A549 (cell line): Measurements from ENCODE around the gene HOOK2. TPM values are rescaled to one million over a fixed set of nuclear protein-coding genes. Genes with fewer than 3 reads are reported as not detected.

Experiments
- ATAC-seq, 2 experiments: fragments of 200-7000 bp in 1 of 2; fragments of >200 bp in 1 of 2; cut with Nextera tagmentation in 1 of 2; cut with Tn5 transposase in 1 of 2; 3 replicates each; pipeline versions ENCODE4 v1.8.0 to v1.9.1; 2018 to 2020; ENCODE audit warnings: mild to moderate bottlenecking in 1 of 2, moderate library complexity in 1 of 2
- CTCF ChIA-PET: fragments of 300-600 bp; sonication (Branson Sonifier 250); formaldehyde crosslinking; extraction: SDS; loops from one replicate; lab custom pipeline; 2021; ENCODE audit warnings: antibody characterized with exemption, inconsistent platforms; lab: Yijun Ruan, JAX
- POLR2A ChIA-PET: fragments of 350-600 bp; formaldehyde crosslinking; extraction: SDS; loops from one replicate; lab custom pipeline; 2021; ENCODE audit warnings: antibody characterized with exemption, inconsistent platforms; lab: Yijun Ruan, JAX
- DNase-seq, 2 experiments: peaks; one replicate each; pipeline versions ENCODE4 v3.0.0 to v3.0.0-alpha.2; 2011 to 2016; ENCODE audit warnings: low read depth in 1 of 2, low spot score in 1 of 2
- FAIRE-seq: peaks from 2 replicates; lab custom pipeline; 2011; peaks lifted over from hg19 to GRCh38; lab: Jason Lieb, UNC
- H3K27ac ChIP-seq, 2 experiments: fragments of >200 bp; sonication (Bioruptor Twin); formaldehyde crosslinking; 3 replicates each; pipeline ENCODE4 v1.5.1; 2016 to 2017
- H3K4me1 ChIP-seq: fragments of >200 bp; sonication (Bioruptor Twin); formaldehyde crosslinking; 3 replicates; pipeline ENCODE4 v1.6.1; 2016
- H3K4me2 ChIP-seq: fragments of >200 bp; sonication (Bioruptor Twin); formaldehyde crosslinking; 3 replicates; pipeline ENCODE4 v1.6.1; 2016
- H3K4me3 ChIP-seq: fragments of >200 bp; sonication (Bioruptor Twin); formaldehyde crosslinking; 3 replicates; pipeline ENCODE4 v1.5.1; 2016
- H3K9me3 ChIP-seq: fragments of >200 bp; sonication (Bioruptor Twin); formaldehyde crosslinking; 3 replicates; pipeline ENCODE4 v1.6.1; 2016
- BCL3 ChIP-seq: fragments of >200 bp; sonication (Bioruptor Twin); formaldehyde crosslinking; IDR thresholded peaks from 3 replicates; pipeline ENCODE4 v1.6.1; 2016
- BHLHE40 ChIP-seq: IDR thresholded peaks from 2 replicates; pipeline ENCODE4 v1.6.1; 2012; ENCODE audit warnings: low read depth, low read length, inconsistent platforms
- CHD4 ChIP-seq: fragments of 200-600 bp; sonication (generic); IDR thresholded peaks from 2 replicates; pipeline ENCODE4 v1.6.1; 2016; ENCODE audit warnings: antibody characterized with exemption, mild to moderate bottlenecking, borderline replicate concordance
- ESRRA ChIP-seq: fragments of 150-350 bp; IDR thresholded peaks from 2 replicates; pipeline ENCODE4 v1.6.1; 2014; ENCODE audit warnings: mild to moderate bottlenecking, low read length, borderline replicate concordance
- GATA3 ChIP-seq: IDR thresholded peaks from 2 replicates; pipeline ENCODE4 v1.6.1; 2012; ENCODE audit warnings: borderline replicate concordance
- HES2 ChIP-seq: fragments of >200 bp; sonication (Bioruptor Twin); formaldehyde crosslinking; IDR thresholded peaks from 2 replicates; pipeline ENCODE4 v1.6.1; 2016
- HEYL ChIP-seq: fragments of 250-450 bp; sonication (Bioruptor Pico); IDR thresholded peaks from 2 replicates; pipeline ENCODE4 v1.8.0; 2021; ENCODE audit warnings: mild to moderate bottlenecking, moderate library complexity
- HOXB13 ChIP-seq: fragments of 250-450 bp; sonication (Bioruptor Pico); IDR thresholded peaks from 2 replicates; pipeline ENCODE4 v1.5.0; 2020; ENCODE audit warnings: low read depth, mild to moderate bottlenecking, moderate library complexity
- HOXB5 ChIP-seq: fragments of 250-450 bp; sonication (Bioruptor Pico); IDR thresholded peaks from 2 replicates; pipeline ENCODE4 v1.5.0; 2020; ENCODE audit warnings: mild to moderate bottlenecking, moderate library complexity
- JUN ChIP-seq, 2 experiments: fragments of >200 bp; sonication (Bioruptor Twin); formaldehyde crosslinking; IDR thresholded peaks; 2 replicates in 1 of 2; 3 replicates in 1 of 2; pipeline ENCODE4 v1.6.1; 2016 to 2017
- KDM1A ChIP-seq: fragments of 200-600 bp; sonication (generic); IDR thresholded peaks from 2 replicates; pipeline ENCODE4 v1.6.1; 2016; ENCODE audit warnings: low read depth, mild to moderate bottlenecking
- KDM5A ChIP-seq: fragments of 200-600 bp; sonication (generic); IDR thresholded peaks from 2 replicates; pipeline ENCODE4 v1.6.1; 2016; ENCODE audit warnings: antibody characterized with exemption, mild to moderate bottlenecking
- MAZ ChIP-seq: fragments of 150-350 bp; IDR thresholded peaks from 2 replicates; pipeline ENCODE4 v1.6.1; 2014; ENCODE audit warnings: antibody characterized with exemption, low read depth, low read length, borderline replicate concordance
- NPAS2 ChIP-seq: fragments of 250-450 bp; sonication (Bioruptor Pico); IDR thresholded peaks from 2 replicates; pipeline ENCODE4 v1.8.0; 2022; ENCODE audit warnings: mild to moderate bottlenecking, moderate library complexity, borderline replicate concordance
- NR3C1 ChIP-seq: fragments of >200 bp; sonication (Bioruptor Twin); formaldehyde crosslinking; IDR thresholded peaks from 3 replicates; pipeline ENCODE4 v1.6.1; 2017
- PHF8 ChIP-seq: fragments of 200-600 bp; sonication (generic); IDR thresholded peaks from 2 replicates; pipeline ENCODE4 v1.6.1; 2016; ENCODE audit warnings: low read depth, mild to moderate bottlenecking, antibody characterized with exemption, moderate library complexity, borderline replicate concordance
- POLR2A ChIP-seq: IDR thresholded peaks from 2 replicates; pipeline ENCODE4 v1.6.1; 2012; ENCODE audit warnings: mild to moderate bottlenecking, low read length
- POLR2AphosphoS2 ChIP-seq: conservative IDR thresholded peaks from 2 replicates; pipeline ENCODE4 v1.6.1; 2012; ENCODE audit warnings: low read length, improper control_type of control experiment, inconsistent platforms
- RARB ChIP-seq: fragments of 250-450 bp; sonication (Bioruptor Pico); IDR thresholded peaks from 2 replicates; pipeline ENCODE4 v1.8.0; 2021; ENCODE audit warnings: mild to moderate bottlenecking, moderate library complexity
- RNF2 ChIP-seq: fragments of 200-600 bp; sonication (generic); IDR thresholded peaks from 2 replicates; pipeline ENCODE4 v1.6.1; 2016; ENCODE audit warnings: low read depth, mild to moderate bottlenecking, antibody characterized with exemption, moderate library complexity, borderline replicate concordance
- TFCP2L1 ChIP-seq: fragments of 250-450 bp; sonication (Bioruptor Pico); IDR thresholded peaks from 2 replicates; pipeline ENCODE4 v1.5.0; 2021; ENCODE audit warnings: mild to moderate bottlenecking
- TP53 ChIP-seq: fragments of 250-450 bp; sonication (Bioruptor Pico); IDR thresholded peaks from 2 replicates; pipeline ENCODE4 v1.5.0; 2021; ENCODE audit warnings: mild to moderate bottlenecking, moderate library complexity
- ZFP36 ChIP-seq: fragments of 450-650 bp; IDR thresholded peaks from 2 replicates; pipeline ENCODE4 v1.6.1; 2014; ENCODE audit warnings: borderline replicate concordance; ENCODE audit not compliant: partially characterized antibody
- ZSCAN20 ChIP-seq: fragments of 250-450 bp; sonication (Bioruptor Pico); IDR thresholded peaks from 2 replicates; pipeline ENCODE4 v1.8.0; 2022; ENCODE audit warnings: mild to moderate bottlenecking, moderate library complexity
- WGBS: methylation state at CpG from one replicate; pipeline ENCODE4 v1.1.6; 2017; ENCODE audit errors: missing lambda C conversion rate; 5-methylcytosine and 5-hydroxymethylcytosine counted together
- polyA plus RNA-seq, 4 experiments: library from polyadenylated mRNA; depleted of rRNA in 3 of 4; stranded (reverse); fragments of >200 nt; fragmentation: RNase III in 1 of 4; extraction: RNeasy Plus Mini Kit Qiagen cat#74134 plus additional on column Dnase treatment in 1 of 4; gene quantifications; 2 replicates in 3 of 4; 3 replicates in 1 of 4; pipeline ENCODE4 v1.2.3, GENCODE V29; 2011 to 2017

Gene HOOK2
- polyA plus RNA-seq, 2 of the 4 experiments (the other 2 are of a cell fraction), result 8.3 to 21.5 TPM

- TF ChIP-seq RNF2 (no peak), BHLHE40 (peak; percentile 69), ESRRA (no peak), ZSCAN20 (no peak)
Measured at GRCh38 chr19:12722566-12723380, 52.6 kb downstream of the HOOK2 start (continued).

DNA sequence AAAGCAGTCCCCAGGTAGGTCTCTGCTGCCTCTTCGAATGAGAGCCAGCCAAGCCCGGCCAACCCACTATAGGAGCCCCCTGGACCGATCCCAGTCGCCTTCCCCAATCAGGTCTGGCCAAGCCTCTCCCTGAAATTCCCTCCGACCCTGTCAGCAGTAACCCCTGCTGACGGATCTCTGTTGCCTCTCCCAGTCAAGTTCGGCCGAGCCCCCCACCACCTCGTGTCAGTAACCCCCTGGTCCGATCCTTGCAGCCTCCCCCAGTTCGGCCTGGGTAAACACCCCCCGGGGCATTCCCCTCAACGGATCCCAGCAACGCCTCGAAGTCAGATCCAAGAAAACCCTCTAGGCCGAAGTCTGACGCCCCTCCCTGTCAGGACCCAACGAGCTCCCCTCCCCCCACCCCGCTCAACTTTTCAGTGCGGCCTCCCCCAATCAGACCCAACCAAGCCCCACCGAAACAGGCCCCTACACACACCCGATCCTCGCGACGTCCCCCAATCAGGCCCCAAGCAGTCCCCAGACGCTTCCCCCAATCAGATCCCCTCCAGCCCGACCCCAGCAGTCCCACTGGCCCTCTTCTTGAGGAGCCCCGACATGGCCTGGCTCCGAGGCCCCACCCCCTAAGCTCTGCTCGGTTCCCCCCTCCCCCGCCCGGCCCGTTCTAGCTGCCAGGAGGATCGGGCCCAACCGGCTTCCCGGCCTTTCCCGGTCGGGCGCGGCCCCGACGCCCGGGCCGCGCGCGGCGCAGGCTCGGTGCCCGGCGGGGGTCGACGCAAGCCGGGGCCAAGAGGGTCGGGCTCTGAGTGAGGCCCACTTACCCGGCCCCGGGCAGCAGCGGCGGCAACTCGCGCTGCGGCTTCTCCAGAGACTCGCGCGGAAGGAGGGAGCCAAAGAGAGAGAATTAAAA, 53.4 kb downstream of the HOOK2 start:
- DNase-seq (peak; percentile 24 to 31), ATAC-seq (peak in 1 of 2 experiments; percentile 34; a peak in 3 of 6 replicates), FAIRE-seq (no peak)
- H3K9me3 ChIP-seq, result no peaks in the 10 kb centered on the region
- POLR2A ChIA-PET, result interaction anchor here (0.6 to 0.7 kb wide), 2 partner anchors 12 to 84 kb away, joined by 3 read pairs; partner anchors contain the start of gene TRIR
- peaks cover 10% of the 10 kb centered on the region; the same call in 1 of the 3 replicates for H3K4me1 ChIP-seq
- peak overlapping the region; percentile 76 for H3K4me3 ChIP-seq
- peak overlapping the region; percentile 94 for H3K4me2 ChIP-seq
- WGBS, result 14% methylated on average over 11 of the region's 65 CpGs
- no peak for TF ChIP-seq BHLHE40
- no peak for TF ChIP-seq PHF8
- no peak for TF ChIP-seq HES2
- TF ChIP-seq, all 56 proteins: peak for 0
- CTCF ChIA-PET, result interaction anchor here (0.9 to 3.3 kb wide), 6 partner anchors 12 to 74 kb away, joined by 4 to 11 read pairs (median 6); no protein-coding TSS in a partner anchor
- H3K27ac ChIP-seq, result peak overlapping the region; percentile 91 to 99

GRCh38 chr19:12720851-12721655, 54.3 kb downstream of the HOOK2 start:
- DNase-seq (no peak), ATAC-seq (no peak), FAIRE-seq (no peak)
- Histone ChIP-seq H3K4me1 (peaks cover 10% of the 10 kb centered on the region; the same call in 1 of the 3 replicates), H3K27ac (peak overlapping the region; percentile 91 to 99; a peak in 5 of 6 replicates), H3K4me3 (peak overlapping the region; percentile 76), H3K9me3 (no peaks in the 10 kb centered on the region), H3K4me2 (peak overlapping the region; percentile 94)
- CTCF ChIA-PET, result interaction anchor here (0.9 to 3.3 kb wide), 6 partner anchors 26 to 75 kb away, joined by 3 to 11 read pairs (median 6); no protein-coding TSS in a partner anchor
- 90% methylated on average over 29 of the region's 59 CpGs for WGBS
- no peak for TF ChIP-seq NR3C1
- no peak for TF ChIP-seq PHF8
- no peak for TF ChIP-seq GATA3
- no peak for TF ChIP-seq MAZ
- no peak for TF ChIP-seq POLR2A
- TF ChIP-seq HEYL (CRISPR knock-in tag), result no peak
- no peak for TF ChIP-seq TP53 (CRISPR knock-in tag)
- no peak for TF ChIP-seq JUN (IDR thresholded peaks at IDR 0.05)
- TF ChIP-seq HOXB5 (CRISPR knock-in tag), result no peak
- TF ChIP-seq KDM5A, result no peak
- no peak for TF ChIP-seq NPAS2 (CRISPR knock-in tag)
- TF ChIP-seq TFCP2L1 (CRISPR knock-in tag), result no peak
- TF ChIP-seq RARB (CRISPR knock-in tag), result no peak
- TF ChIP-seq POLR2AphosphoS2, result no peak
- TF ChIP-seq HOXB13 (CRISPR knock-in tag), result no peak
- TF ChIP-seq BCL3, result no peak
- no peak for TF ChIP-seq CHD4
- no peak for TF ChIP-seq ZFP36
- TF ChIP-seq KDM1A, result no peak
- POLR2A ChIA-PET, result interaction anchor here (0.7 kb wide), 1 partner anchor 13 kb away, joined by 3 read pairs; the partner anchor contains the start of gene TRIR
